Neural progenitor cell (in vitro differentiated cells): ENCODE data around the gene TBL1X. TPM values are rescaled to one million over a fixed set of nuclear protein-coding genes. Genes with fewer than 3 reads are reported as not detected.

Experiments used
- DNase-seq: peaks from one replicate; pipeline ENCODE4 v3.0.0-alpha.2; 2016; ENCODE audit warnings: low spot score
- H2AFZ ChIP-seq: fragments of 200-600 bp; sonication (generic); replicated peaks from 2 replicates; pipeline ENCODE4 v1.6.1; 2016; ENCODE audit warnings: antibody characterized with exemption
- H3F3A ChIP-seq: fragments of 200-600 bp; sonication (generic); 2 replicates; pipeline ENCODE4 v1.6.1; 2016; ENCODE audit warnings: antibody characterized with exemption, low read depth
- H3K27ac ChIP-seq: fragments of 200-600 bp; sonication (generic); 2 replicates; pipeline ENCODE4 v1.5.1; 2016; ENCODE audit warnings: mild to moderate bottlenecking
- H3K27me3 ChIP-seq: fragments of 200-600 bp; sonication (generic); 2 replicates; pipeline ENCODE4 v1.6.1; 2016; ENCODE audit warnings: mild to moderate bottlenecking, moderate library complexity
- H3K36me3 ChIP-seq: fragments of 200-600 bp; sonication (generic); 2 replicates; pipeline ENCODE4 v1.5.1; 2016
- H3K4me1 ChIP-seq: fragments of 200-600 bp; sonication (generic); 2 replicates; pipeline ENCODE4 v1.6.1; 2016; ENCODE audit warnings: mixed run types
- H3K4me2 ChIP-seq: fragments of 200-600 bp; sonication (generic); 2 replicates; pipeline ENCODE4 v1.6.1; 2016
- H3K4me3 ChIP-seq: fragments of 200-600 bp; sonication (generic); 2 replicates; pipeline ENCODE4 v1.5.1; 2016
- H3K79me2 ChIP-seq: fragments of 200-600 bp; sonication (generic); 2 replicates; pipeline ENCODE4 v1.6.1; 2016; ENCODE audit warnings: low read depth
- H3K9ac ChIP-seq: fragments of 200-600 bp; sonication (generic); 2 replicates; pipeline ENCODE4 v1.6.1; 2016
- H3K9me3 ChIP-seq: fragments of 200-600 bp; sonication (generic); 2 replicates; pipeline ENCODE4 v1.5.1; 2016; ENCODE audit warnings: low read depth
- H4K20me1 ChIP-seq: fragments of 200-600 bp; sonication (generic); 2 replicates; pipeline ENCODE4 v1.6.1; 2016; ENCODE audit warnings: low read depth
- H3K27ac Mint-ChIP-seq: 3 replicates; pipeline ENCODE4 v1.8.0; 2021; ENCODE audit warnings: mixed read lengths
- H3K27me3 Mint-ChIP-seq: 2 replicates; pipeline ENCODE4 v1.8.0; 2022; ENCODE audit warnings: low read depth, mild to moderate bottlenecking, inconsistent platforms, moderate library complexity, mixed read lengths; ENCODE audit not compliant: insufficient read depth
- H3K36me3 Mint-ChIP-seq: 3 replicates; pipeline ENCODE4 v1.8.0; 2021; ENCODE audit warnings: mixed read lengths
- H3K4me1 Mint-ChIP-seq: 3 replicates; pipeline ENCODE4 v1.8.0; 2021; ENCODE audit warnings: mixed read lengths
- H3K4me3 Mint-ChIP-seq: 3 replicates; pipeline ENCODE4 v1.8.0; 2021; ENCODE audit warnings: mild to moderate bottlenecking, moderate library complexity, mixed read lengths
- H3K9me3 Mint-ChIP-seq: 3 replicates; pipeline ENCODE4 v1.8.0; 2020; ENCODE audit warnings: mixed read lengths
- EZH2 ChIP-seq: fragments of 200-600 bp; sonication (generic); IDR thresholded peaks from 2 replicates; pipeline ENCODE4 v1.6.1; 2017; ENCODE audit warnings: antibody characterized with exemption, mild to moderate bottlenecking, moderate library complexity
- EZH2phosphoT487 ChIP-seq: fragments of 200-600 bp; sonication (generic); IDR thresholded peaks from 2 replicates; pipeline ENCODE4 v1.6.1; 2017; ENCODE audit warnings: antibody characterized with exemption
- total RNA-seq: library from RNA; depleted of rRNA; stranded (reverse); fragments of >200 nt; gene quantifications from 2 replicates; pipeline ENCODE4 v1.2.3, GENCODE V29; 2015; ENCODE audit warnings: low replicate concordance
- TF ChIP-seq, protein P1 (sequence below): fragments of 200-600 bp; sonication (generic); IDR thresholded peaks from 2 replicates; pipeline ENCODE4 v1.5.1; 2017; ENCODE audit warnings: antibody characterized with exemption, mild to moderate bottlenecking

TBL1X gene
- total RNA-seq, 1 donor from 2014 or later = 35.7 TPM

DNA sequence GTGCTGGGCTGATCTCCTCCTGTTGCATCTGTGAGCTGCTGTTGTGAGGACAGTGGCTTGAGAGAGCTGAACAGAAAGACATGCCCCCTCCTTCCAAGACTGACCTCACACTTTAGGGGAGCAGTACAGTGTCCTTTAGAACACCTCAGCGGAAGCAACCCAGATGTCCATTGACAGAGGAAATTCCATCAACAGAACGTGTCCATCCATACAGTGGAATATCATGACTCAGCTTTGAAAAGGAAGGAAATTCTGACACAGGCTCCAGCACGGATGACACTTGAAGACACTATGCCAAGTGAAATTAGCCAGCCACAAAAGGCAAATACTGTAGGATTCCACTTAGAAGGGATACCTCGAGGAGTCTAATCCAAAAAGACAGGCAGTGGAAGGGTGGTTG lies 197.3 kb downstream of the TBL1X start:
- Histone ChIP-seq H2AFZ (no peak overlapping the region), H3F3A (no peaks in the 10 kb centered on the region), H3K4me2 (no peak overlapping the region), H3K4me3 (no peak overlapping the region), H3K79me2 (no peaks in the 10 kb centered on the region), H3K4me1 (no peaks in the 10 kb centered on the region), H4K20me1 (no peaks in the 10 kb centered on the region), H3K9me3 (peaks cover 6% of the 10 kb centered on the region), H3K27ac (no peak overlapping the region), H3K27me3 (no peaks in the 10 kb centered on the region), H3K9ac (no peak overlapping the region), H3K36me3 (no peaks in the 10 kb centered on the region)
- TF ChIP-seq EZH2phosphoT487 = no peak
- no peak for TF ChIP-seq EZH2
- TF ChIP-seq, protein P1, sequence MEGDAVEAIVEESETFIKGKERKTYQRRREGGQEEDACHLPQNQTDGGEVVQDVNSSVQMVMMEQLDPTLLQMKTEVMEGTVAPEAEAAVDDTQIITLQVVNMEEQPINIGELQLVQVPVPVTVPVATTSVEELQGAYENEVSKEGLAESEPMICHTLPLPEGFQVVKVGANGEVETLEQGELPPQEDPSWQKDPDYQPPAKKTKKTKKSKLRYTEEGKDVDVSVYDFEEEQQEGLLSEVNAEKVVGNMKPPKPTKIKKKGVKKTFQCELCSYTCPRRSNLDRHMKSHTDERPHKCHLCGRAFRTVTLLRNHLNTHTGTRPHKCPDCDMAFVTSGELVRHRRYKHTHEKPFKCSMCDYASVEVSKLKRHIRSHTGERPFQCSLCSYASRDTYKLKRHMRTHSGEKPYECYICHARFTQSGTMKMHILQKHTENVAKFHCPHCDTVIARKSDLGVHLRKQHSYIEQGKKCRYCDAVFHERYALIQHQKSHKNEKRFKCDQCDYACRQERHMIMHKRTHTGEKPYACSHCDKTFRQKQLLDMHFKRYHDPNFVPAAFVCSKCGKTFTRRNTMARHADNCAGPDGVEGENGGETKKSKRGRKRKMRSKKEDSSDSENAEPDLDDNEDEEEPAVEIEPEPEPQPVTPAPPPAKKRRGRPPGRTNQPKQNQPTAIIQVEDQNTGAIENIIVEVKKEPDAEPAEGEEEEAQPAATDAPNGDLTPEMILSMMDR = no peak
- no peak for DNase-seq
- Mint-ChIP-seq H3K36me3 (peaks cover 31% of the 10 kb centered on the region), H3K9me3 (peaks cover 16% of the 10 kb centered on the region), H3K4me3 (no peak overlapping the region), H3K27ac (no peak overlapping the region), H3K4me1 (no peaks in the 10 kb centered on the region), H3K27me3 (peaks cover 2% of the 10 kb centered on the region)

DNA sequence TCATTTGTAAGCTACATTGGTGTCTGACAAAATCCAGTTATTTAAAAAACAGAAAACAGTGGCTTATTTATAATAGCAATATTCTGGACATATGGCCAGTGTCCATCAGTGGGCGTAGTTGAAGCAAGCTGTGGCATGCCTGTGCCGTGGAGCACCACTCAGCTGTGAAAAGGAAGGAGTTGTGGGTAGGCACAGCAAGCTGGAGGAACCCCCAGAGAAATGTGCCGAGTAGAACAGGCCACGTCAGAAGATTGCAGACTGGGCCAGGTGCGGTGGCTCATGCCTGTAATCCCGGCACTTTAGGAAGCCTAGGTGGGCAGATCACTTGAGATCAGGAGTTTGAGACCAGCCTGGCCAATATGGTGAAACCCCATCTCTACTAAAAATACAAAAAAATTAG lies 198.4 kb downstream of the TBL1X start:
- Histone ChIP-seq H3K4me3 (no peak overlapping the region), H3K9me3 (peaks cover 6% of the 10 kb centered on the region), H3K4me1 (no peaks in the 10 kb centered on the region), H3K36me3 (no peaks in the 10 kb centered on the region), H3K27ac (no peak overlapping the region), H3K4me2 (no peak overlapping the region), H2AFZ (no peak overlapping the region), H3F3A (no peaks in the 10 kb centered on the region), H4K20me1 (no peaks in the 10 kb centered on the region), H3K27me3 (no peaks in the 10 kb centered on the region), H3K9ac (no peak overlapping the region), H3K79me2 (no peaks in the 10 kb centered on the region)
- no peak overlapping the region for H3K4me3 Mint-ChIP-seq
- no peak for DNase-seq
- TF ChIP-seq EZH2 = no peak
- TF ChIP-seq, protein P1 = no peak
- TF ChIP-seq EZH2phosphoT487 = no peak
- peaks cover 2% of the 10 kb centered on the region for H3K27me3 Mint-ChIP-seq
- peaks cover 27% of the 10 kb centered on the region for H3K36me3 Mint-ChIP-seq
- peaks cover 16% of the 10 kb centered on the region for H3K9me3 Mint-ChIP-seq
- no peak overlapping the region for H3K27ac Mint-ChIP-seq
- H3K4me1 Mint-ChIP-seq = peaks cover 2% of the 10 kb centered on the region

DNA sequence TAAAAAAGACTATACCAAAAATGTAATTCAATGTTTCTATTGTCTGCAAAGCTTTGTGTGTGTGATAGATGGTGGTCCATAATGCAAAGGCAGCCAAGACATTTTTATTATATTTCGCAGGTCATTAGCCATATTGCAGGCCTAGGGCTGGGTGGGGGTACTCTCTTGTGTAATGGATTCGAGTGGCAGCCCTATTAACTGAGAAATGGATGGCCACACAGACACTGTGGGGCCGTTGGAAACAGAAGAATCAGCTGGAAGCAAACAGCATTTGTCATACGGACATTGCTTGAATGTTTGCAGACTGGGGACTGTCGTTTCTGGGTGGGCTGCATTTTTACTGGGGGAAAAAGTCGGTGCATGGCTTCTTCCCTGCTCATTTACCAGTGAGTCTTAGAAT lies 199.4 kb downstream of the TBL1X start:
- peaks cover 16% of the 10 kb centered on the region for H3K9me3 Mint-ChIP-seq

More for the DNA sequence above, 199.4 kb downstream of the TBL1X start:
- Mint-ChIP-seq H3K4me3 (no peak overlapping the region), H3K4me1 (peaks cover 2% of the 10 kb centered on the region), H3K27me3 (peaks cover 2% of the 10 kb centered on the region), H3K36me3 (peaks cover 27% of the 10 kb centered on the region), H3K27ac (no peak overlapping the region)
- TF ChIP-seq EZH2phosphoT487 = no peak
- TF ChIP-seq, protein P1 = no peak
- no peak for TF ChIP-seq EZH2
- peaks cover 6% of the 10 kb centered on the region for H3K9me3 ChIP-seq
- no peaks in the 10 kb centered on the region for H4K20me1 ChIP-seq
- DNase-seq = no peak
- H3K4me1 ChIP-seq = no peaks in the 10 kb centered on the region
- no peak overlapping the region for H3K4me3 ChIP-seq
- H3K36me3 ChIP-seq = no peaks in the 10 kb centered on the region
- H3K9ac ChIP-seq = no peak overlapping the region
- H3K4me2 ChIP-seq = no peak overlapping the region
- H3K27me3 ChIP-seq = no peaks in the 10 kb centered on the region
- H3K79me2 ChIP-seq = no peaks in the 10 kb centered on the region
- no peak overlapping the region for H2AFZ ChIP-seq
- H3K27ac ChIP-seq = no peak overlapping the region
- no peaks in the 10 kb centered on the region for H3F3A ChIP-seq
